ENCODE data around the gene ABTB2.

Gene ABTB2

DNA sequence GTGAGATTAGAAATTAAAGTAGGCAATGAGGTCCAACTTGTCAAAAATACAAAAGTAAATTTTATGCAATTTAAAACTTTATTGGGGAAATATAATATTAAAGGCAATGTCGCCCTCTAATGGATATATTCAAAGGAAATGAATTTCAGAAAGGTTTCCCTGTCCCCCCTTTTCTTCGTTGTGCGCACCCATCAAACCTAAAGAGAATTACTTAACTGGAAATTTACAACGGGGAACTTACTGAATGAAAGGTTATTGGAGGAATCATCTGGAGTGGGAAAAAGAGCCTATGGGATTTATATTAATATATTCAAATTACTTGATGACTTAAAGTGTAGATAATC, 1.7 kb upstream of the ABTB2 start:
- no peak for DNase-seq

GRCh38 chr11:34358728-34359547, 1.1 kb upstream of the ABTB2 start:
- peak; percentile 83 for DNase-seq

DNA sequence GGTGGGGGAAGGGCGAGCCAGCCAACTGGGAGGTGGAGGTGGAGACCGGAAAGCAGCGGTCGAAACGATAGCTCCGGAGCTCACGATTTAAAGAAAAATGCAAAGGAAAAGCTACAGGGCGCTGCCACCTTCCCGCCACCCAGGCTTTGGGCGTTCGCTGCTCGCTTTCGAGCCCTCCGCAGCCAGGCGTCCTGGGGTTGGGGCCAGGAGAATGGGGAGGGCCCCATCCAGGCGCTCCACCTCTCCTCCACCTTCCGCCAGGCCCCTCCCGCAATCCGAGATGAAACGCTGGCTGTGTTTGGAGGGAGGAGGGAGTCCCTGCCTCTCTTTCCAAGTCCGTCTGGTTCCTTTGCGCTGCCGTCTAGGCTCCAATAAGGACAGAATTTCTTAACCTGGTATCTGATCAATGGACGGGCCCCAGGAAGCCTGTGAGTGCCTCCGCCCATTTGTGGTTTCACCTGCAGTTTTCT, 483 bp upstream of the ABTB2 start:
- DNase-seq = no peak

DNA sequence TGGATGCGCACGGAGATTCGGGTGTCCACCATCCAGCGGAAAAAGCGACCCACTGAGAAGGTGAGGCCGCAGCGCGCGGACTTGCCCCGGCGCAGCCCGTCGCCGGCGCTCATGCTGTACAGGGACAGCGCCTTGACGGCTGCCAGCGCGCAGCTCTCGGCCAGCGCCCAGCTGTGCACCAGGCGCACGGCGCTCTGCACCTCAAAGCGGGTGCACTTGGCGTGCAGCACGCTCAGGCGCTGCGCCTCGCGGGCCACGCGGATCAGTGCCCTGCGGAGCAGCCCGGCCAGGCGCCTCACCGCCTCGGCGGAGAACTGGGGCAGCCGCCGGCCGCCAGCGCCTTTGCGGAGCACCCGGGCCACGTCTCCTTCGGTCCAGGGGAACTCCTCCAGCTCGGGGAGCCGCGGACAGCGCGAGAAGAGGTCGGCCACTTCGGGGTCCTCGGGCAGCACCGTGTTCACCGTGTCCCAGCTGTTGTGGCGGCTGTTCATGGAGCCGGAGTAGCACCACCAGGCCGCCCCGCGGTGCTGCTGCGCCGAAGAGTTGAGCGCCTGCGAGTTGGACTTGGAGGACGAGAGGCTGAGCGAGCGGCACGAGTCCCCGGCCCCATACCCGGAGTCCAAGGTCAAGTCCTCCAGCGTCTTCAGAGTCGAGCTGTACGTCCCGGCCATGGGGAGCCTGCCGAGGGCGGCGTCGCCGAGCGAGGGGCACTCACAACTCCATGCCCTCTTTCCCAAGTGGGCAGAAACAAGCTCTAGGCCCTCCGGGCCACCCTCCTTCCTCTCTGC, 703 bp downstream of the ABTB2 start:
- peak; percentile 45 for DNase-seq

DNA sequence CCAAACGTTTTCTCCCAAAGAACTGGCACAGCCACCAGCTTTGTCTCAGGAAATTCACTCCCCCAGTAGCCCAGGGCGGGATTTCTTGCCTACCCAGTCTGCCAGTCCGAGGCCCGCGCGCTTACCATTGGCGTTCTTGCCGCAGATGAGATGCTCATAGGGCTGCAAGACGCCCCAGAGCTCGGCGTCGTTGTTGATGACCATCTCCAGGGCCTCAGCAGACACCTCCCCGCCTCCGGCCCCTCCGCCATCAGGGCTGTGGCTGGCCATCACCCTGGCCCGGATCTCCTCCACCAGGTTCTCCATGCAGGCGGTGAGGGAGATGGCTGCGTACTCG, 1.3 kb downstream of the ABTB2 start:
- DNase-seq = no peak

- no peak for DNase-seq
These were observed 1.7 kb downstream of the ABTB2 start for GRCh38 chr11:34356130-34356529.

DNA sequence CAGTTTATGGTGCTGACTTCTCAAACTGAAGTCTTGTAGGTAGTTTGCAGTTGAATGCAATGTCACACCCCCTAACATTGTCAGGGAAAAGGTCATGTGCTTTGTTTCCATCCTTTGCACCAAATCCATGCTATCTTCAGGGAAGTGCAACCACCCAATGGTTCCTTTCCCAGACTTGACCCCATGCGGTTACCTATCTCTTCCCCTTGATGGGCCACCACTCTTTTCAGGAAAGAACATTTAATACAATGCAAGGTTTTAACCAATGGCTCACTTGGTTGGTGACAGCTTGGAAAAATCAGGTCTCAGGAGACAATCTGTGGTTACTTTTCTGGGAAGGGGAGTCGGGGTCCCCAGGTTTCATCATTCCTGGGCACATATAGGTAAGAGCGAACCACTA, 2.1 kb downstream of the ABTB2 start:
- no peak for DNase-seq

DNA sequence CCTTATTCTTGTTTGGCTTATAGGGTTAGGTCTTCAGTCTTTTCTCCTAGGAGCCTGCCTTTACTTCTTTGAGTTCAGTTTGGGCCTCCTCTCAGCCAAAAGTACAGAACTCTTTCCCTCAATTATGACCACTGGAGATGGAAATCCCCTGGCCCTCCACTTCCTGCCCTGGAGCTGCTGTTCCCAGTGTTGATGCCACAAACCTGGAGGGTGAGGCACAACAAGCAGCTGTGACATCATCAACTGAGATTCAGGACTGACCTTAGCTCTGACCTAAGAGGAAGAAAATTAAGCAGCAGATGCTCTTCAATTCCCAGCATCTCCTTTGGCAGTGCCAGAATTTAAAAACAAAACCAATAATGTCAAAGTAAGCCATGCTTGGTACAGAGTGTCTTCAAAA, 3.0 kb downstream of the ABTB2 start:
- DNase-seq = no peak

- no peak for DNase-seq
These were observed 3.9 kb downstream of the ABTB2 start for GRCh38 chr11:34353881-34354280.

DNA sequence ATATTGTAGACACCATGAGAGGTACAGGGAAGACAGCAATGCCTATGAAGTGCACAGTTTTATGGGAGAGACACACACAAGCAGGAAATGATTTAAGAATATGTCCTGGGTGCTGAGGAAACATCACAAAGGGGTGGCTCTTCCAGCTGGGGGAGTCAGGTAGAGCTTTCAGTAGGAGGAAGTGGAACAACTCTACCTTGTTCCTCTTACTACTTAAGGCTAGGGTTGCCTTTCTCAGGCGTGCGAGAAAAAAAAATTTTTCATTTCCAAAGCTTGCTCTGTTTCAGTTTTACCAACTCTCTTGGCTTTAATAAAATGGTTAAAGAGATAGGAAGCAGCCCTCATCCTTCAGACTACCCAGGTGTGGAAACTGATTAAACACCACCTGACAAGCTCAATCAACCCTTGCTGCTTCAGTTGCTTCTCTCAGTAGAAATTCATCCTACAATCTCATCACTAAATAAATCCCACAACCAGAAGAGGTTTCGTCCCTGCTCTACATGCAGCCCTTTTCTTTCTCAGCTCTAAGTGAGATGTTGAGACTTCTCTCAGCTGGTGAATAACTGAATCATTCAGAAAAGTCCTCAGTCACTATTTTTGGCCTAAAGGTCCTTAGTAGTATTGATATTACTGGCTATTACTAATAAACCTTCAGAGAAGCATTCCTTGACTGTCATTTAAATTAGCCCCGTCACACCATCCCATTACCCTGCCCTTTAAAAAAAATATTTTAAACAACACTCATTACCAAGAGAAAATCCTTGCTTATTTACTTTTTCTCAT, 5.9 kb downstream of the ABTB2 start:
- DNase-seq = no peak

DNA sequence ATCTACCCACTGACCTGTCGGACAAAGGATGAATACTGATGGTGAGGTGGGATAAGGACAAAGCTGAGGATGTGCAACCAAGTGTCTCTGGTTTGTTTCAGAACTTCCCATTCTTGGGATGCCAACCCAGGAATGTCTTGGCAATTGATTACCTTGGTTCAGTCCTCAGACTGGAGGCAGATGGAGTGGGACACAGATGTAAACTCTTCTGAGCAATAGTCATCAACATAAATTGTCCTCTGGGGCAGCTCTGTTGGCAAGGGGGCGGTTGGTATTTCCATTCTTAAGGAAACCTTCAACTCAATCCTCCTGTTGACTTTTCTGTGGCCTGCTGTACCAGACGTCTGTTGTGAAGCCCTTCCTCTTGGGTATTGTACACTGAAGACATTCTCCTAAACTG, 6.8 kb downstream of the ABTB2 start:
- DNase-seq = no peak

DNA sequence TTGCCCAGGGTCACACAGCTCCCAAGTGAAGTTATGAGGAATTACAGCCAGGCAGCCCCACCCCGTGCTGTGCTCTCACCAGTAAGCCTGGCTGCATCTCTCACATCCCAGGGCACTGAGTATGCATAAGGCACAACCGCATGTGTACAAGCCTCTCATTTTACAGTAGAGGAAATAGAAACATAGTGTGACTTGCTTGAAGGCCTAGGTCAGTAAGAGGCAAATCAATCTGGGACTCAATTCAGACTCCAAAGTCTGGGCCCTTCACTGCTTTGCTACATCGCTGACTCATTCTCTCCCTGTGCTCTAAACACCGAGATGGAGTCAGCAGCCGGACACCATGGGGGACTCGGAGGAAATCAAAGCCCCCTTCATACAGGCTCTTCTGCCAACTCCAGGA, 7.9 kb downstream of the ABTB2 start:
- no peak for DNase-seq

DNA sequence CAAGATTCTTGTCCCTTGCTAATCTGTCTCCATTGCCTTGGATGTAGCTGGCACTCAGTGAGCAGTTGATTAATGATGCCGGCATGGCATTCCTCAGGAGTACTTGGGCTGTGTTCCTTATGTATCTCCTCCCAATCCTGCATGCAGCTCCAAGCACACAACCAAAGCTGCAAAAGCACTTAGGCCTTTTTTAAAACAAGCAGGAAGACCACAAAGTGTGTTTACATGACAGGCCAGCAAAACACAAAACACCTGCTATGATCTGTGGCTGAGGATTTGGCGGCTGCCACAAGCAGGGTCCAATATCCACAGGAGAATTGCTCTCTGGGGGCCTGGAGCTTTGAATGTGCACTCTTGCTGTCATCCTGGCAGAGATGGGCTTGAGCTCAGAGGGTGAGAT, 8.9 kb downstream of the ABTB2 start:
- DNase-seq = no peak

DNA sequence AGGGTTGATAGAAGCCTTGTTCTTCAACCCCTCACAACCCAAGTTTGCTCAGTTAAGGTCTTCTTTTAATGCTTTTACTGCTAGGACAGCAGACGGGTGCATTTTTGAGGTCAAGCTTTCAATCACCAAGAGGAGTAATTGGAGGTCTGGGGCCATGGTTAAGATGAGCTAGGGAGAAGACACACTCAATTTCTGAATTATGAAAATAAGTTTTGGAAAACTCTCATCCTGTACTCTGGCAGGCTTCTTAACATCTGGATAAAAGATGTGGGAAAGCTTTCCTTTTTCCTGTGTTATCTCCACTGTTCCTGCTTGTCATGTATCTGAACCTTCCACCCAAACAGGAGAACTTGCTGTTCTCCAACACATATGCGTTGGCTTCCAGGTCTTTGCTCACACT, 9.7 kb downstream of the ABTB2 start:
- no peak for DNase-seq

GRCh38 chr11:34346551-34346950, 11.3 kb downstream of the ABTB2 start:
- DNase-seq = no peak

GRCh38 chr11:34345991-34346480, 11.8 kb downstream of the ABTB2 start:
- DNase-seq = no peak

DNA sequence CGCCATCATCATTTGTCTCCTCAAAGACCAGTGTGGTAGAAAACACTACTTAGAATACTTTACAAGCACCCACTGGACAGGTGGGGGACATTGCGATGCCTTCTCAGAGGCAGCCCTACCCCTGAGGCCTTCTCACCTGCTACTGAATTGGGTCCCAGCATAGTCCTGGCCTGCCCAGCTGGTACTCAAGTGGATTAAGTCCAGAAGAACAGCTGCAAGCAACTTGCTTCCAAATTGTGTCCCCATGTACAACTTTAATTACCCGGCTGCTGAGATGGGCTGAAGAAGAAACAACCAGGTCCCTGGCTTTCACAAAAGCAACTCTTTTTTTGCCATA, 12.3 kb downstream of the ABTB2 start:
- DNase-seq = no peak

GRCh38 chr11:34344768-34345539, 12.9 kb downstream of the ABTB2 start:
- DNase-seq = no peak

- no peak for DNase-seq
These were observed 13.4 kb downstream of the ABTB2 start for GRCh38 chr11:34344410-34344767.

- no peak for DNase-seq
These were observed 14.1 kb downstream of the ABTB2 start for GRCh38 chr11:34343686-34344085.

DNA sequence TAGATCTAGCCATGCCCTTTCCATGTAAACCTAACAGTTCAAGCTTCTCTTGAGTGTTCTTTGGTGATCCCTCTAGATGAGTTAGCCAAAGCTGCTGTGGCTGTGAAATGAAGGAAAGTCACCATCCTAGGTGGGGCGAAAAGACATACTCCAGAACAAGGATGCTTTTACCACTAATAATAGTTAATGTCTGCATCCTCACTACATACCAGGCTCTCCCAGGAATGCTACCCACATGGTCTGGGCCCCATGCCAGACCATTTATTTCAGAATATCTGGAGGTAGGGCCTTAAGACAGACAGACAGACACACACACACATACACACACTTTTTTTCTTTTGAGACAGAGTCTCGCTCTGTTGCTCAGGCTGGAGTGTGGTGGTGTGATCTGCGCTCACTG, 14.7 kb downstream of the ABTB2 start:
- no peak for DNase-seq

DNA sequence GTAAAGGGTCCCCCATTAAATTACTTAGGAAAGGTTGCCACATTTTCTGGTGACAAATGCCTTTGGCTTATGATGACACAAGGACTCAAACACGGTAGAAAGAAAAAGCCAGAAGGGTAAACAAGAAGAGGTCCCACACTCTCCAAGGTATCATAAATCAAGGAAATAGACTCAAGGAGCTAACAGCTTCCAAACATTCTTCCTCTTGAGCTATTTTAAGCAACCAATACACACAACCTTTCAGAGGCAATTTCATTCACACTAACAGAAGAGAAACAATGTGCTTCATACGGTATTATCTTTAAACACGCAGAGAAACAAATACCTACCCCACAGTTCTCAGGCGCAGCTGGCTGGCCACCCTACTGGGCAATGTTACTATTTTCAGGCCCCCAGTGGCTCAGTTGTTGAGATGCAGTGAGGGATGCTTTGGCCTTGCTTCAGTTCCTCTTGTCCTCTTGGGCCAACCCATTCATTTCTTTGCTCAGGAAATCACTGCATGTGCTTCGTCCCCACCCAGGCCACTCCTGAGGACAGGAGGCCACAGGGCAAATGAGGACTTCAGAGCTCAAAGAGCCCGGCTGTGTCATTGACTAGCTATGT, 15.8 kb downstream of the ABTB2 start:
- no peak for DNase-seq

- no peak for DNase-seq
These were observed 16.7 kb downstream of the ABTB2 start for GRCh38 chr11:34341096-34341495.

Data from CD4-positive, alpha-beta T cell treated with Interleukin-21 for 1 hour (primary cell).